ENCODE data around the gene FGFR2.
"Not testable (repeated sequence)": the region's sequence is repeated elsewhere in the genome, so short reads cannot be mapped to it uniquely, and the experiment has no call there.

Gene FGFR2

DNA sequence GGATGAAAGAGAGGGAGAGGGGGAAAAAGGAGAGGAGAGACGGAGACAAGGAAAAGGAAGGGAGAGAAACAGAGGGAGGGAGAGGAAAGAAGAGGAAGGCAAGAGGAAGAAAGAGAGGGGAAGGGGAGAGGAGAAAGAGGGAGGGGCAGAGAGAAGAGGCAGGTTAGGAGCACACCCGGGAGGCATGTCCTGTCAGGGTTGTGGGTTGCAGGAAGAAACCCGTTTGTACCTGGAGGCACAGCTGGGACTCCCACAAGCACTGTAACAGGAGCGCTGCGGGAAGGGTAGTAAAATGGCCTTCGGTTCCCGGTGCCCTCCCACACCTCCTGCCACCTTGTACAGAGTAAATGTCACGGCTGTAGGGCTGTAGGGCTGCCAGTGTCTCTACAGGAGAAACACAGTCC is 24.7 kb downstream of the FGFR2 start:
- Histone ChIP-seq H3K27me3 (ENCODE audit: low read depth) (no peaks in the 10 kb centered on the region), H3K9me3 (no peaks in the 10 kb centered on the region), H3K4me1 (peaks cover 2% of the 10 kb centered on the region; the same call in 1 of the 2 replicates), H3K36me3 (replicated peaks) (peaks cover 6% of the 10 kb centered on the region), H3K4me3 (no peak overlapping the region)
- no peak for DNase-seq (ENCODE audit: low spot score in 2 of 2)
- in situ Hi-C loops (cut with MboI; ENCODE audit: low sequenced_read_pairs) = no loop called here

DNA sequence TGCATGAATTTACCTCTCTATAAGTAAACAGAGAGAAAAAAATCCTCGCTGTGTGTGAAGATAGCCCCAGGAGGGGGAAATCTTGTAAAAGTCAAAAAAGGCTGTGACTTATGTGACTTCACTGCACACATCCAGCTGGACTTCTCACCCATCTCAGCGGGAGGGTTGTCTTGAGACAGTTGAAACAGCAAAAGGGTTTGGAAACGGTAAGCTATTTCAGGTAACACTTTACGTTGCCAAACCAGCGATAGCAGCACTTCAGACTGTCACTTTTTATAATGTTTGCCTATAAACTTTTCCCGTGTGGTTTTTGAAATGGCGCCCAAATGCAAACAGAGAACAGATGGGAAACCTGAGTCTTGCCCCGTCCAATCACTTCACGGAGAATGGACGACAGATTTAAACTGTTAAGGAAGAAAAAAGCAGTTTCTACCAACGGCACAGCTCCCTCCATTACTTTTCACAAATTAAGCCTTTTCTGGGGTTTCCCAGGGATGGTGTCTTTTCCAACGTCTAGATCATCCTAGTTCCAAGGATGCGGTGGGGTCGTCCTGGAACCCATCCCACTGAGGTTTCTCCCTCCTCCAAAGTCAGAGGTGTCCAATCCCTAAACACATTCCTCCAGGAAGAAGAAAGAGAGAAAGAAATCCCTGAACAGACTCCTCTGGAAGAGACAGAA is 25.2 kb downstream of the FGFR2 start:
- Histone ChIP-seq H3K36me3 (replicated peaks) (peaks cover 6% of the 10 kb centered on the region), H3K4me3 (no peak overlapping the region), H3K4me1 (peaks cover 8% of the 10 kb centered on the region; the same call in 1 of the 2 replicates), H3K27me3 (ENCODE audit: low read depth) (no peaks in the 10 kb centered on the region), H3K9me3 (no peaks in the 10 kb centered on the region)
- DNase-seq (ENCODE audit: low spot score in 2 of 2) = no peak
- in situ Hi-C loops (cut with MboI; ENCODE audit: low sequenced_read_pairs) = no loop called here

DNA sequence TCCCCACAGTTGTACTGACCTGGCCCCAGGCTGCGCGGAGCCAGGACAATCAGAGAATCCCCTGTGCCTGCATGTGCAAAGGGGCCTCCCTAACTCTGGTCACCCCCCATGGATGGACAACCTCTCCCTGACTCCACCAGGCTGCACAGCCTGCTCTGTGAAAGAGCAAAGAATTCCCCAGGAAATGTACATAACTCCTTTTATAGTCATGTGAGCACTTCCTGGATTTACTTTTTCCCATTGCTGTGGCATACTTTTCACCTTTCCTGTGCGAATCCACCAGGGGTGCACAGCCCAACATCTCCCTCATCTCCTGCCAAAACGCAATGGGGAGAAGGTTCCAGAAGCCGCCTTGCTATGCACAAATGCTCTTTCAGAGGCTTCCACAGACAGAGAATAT is 27.9 kb downstream of the FGFR2 start:
- in situ Hi-C loops (cut with MboI; ENCODE audit: low sequenced_read_pairs) = no loop called here
- Histone ChIP-seq H3K36me3 (replicated peaks) (peaks cover 5% of the 10 kb centered on the region), H3K4me1 (peaks cover 11% of the 10 kb centered on the region; the same call in 1 of the 2 replicates), H3K27me3 (ENCODE audit: low read depth) (no peaks in the 10 kb centered on the region), H3K9me3 (no peaks in the 10 kb centered on the region), H3K4me3 (no peak overlapping the region)
- no peak for DNase-seq (ENCODE audit: low spot score in 2 of 2)

DNA sequence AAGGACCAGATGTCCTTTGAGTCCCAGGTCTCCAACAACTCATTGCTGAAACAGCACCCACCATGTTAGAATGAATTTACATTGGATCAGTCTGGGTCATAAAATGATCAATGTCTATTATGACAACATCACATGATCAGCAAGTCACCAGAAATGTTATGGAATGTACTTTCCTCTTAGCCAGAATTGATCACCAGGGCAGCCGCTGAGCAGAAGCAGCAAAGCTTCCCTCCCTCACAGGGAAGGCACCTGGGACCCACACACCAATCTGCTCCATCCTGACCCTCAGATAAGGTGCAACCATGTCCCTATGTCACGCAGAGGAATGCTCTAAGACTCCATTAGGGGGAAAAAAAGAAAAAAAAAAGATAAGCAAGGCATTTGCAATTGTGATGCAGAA is 30.0 kb downstream of the FGFR2 start:
- no peak overlapping the region for H3K4me3 ChIP-seq
- peaks cover 24% of the 10 kb centered on the region for H3K36me3 ChIP-seq (replicated peaks)
- H3K4me1 ChIP-seq = peaks cover 11% of the 10 kb centered on the region; the same call in 1 of the 2 replicates
- in situ Hi-C loops (cut with MboI; ENCODE audit: low sequenced_read_pairs) = no loop called here
- DNase-seq (ENCODE audit: low spot score in 2 of 2) = no peak
- H3K27me3 ChIP-seq (ENCODE audit: low read depth) = no peaks in the 10 kb centered on the region
- H3K9me3 ChIP-seq = no peaks in the 10 kb centered on the region

DNA sequence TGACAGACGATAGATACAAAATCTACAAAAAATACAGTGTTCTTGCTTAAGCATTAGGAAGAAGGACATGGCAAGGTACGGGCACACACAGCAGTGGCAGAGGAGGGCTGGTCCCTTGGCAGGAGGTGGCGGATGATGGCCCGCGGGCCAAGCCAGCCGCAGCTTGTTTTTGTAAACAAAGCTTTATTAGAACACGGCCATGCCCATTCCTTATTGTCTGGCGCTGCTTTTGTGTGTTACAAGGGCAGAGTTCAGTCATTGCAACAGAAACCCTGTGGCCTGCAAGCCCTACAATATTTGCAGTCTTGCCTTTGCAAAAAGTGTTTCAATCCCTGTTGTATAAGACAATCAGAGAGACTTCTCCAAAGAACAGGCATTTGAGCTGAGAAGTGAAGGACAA is 30.7 kb downstream of the FGFR2 start:
- Histone ChIP-seq H3K36me3 (replicated peaks) (peaks cover 29% of the 10 kb centered on the region), H3K27me3 (ENCODE audit: low read depth) (no peaks in the 10 kb centered on the region), H3K4me1 (peaks cover 9% of the 10 kb centered on the region; the same call in 1 of the 2 replicates), H3K9me3 (no peaks in the 10 kb centered on the region), H3K4me3 (no peak overlapping the region)
- no peak for DNase-seq (ENCODE audit: low spot score in 2 of 2)
- in situ Hi-C loops (cut with MboI; ENCODE audit: low sequenced_read_pairs) = no loop called here

GRCh38 chr10:121566755-121567154 is 31.5 kb downstream of the FGFR2 start:
- no peak for DNase-seq (ENCODE audit: low spot score in 2 of 2)
- H3K27me3 ChIP-seq (ENCODE audit: low read depth) = no peaks in the 10 kb centered on the region
- no peaks in the 10 kb centered on the region for H3K9me3 ChIP-seq
- H3K4me1 ChIP-seq = peaks cover 9% of the 10 kb centered on the region; the same call in 1 of the 2 replicates
- H3K4me3 ChIP-seq = no peak overlapping the region
- in situ Hi-C loops (cut with MboI; ENCODE audit: low sequenced_read_pairs) = no loop called here
- peaks cover 33% of the 10 kb centered on the region for H3K36me3 ChIP-seq (replicated peaks)

DNA sequence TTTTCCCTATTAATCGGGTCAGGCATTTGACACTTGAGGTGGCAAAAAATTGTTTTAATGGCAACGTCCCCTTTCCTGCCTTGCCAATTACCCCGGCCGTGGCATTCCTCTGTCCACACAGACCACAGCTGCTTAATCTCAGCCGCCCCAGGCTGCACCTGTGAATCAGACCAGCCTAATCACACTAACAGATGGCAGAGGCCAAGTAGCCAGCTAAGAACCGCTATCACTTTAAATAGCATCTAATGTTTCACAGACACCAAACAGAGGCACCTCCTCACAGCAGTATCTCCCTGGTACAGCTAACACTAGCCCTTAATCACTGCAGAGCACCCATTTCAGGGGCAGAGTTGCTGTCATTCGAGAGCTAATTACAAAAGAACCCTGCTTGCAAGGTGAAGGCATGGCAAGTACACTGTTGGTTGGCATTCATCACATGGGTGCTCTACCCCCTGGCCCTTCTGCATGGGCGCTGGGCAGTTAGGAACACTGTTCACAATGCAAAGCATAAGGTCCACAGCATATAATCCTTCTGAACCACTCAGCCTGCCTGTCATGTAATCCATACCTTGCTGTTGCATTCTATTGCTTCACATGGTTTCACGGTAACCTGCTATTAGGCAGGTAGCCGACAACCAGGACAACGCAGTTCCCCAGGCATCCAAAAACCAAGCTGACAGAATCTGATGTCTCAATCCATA is 38.8 kb downstream of the FGFR2 start:
- peaks cover 46% of the 10 kb centered on the region for H3K4me1 ChIP-seq
- in situ Hi-C loops (cut with MboI; ENCODE audit: low sequenced_read_pairs) = no loop called here
- H3K9me3 ChIP-seq = no peaks in the 10 kb centered on the region
- peak in 1 of 2 experiments; percentile 37 for DNase-seq (ENCODE audit: low spot score in 2 of 2)
- H3K4me3 ChIP-seq = no peak overlapping the region
- peaks cover 28% of the 10 kb centered on the region for H3K36me3 ChIP-seq (replicated peaks)
- H3K27me3 ChIP-seq (ENCODE audit: low read depth) = no peaks in the 10 kb centered on the region

DNA sequence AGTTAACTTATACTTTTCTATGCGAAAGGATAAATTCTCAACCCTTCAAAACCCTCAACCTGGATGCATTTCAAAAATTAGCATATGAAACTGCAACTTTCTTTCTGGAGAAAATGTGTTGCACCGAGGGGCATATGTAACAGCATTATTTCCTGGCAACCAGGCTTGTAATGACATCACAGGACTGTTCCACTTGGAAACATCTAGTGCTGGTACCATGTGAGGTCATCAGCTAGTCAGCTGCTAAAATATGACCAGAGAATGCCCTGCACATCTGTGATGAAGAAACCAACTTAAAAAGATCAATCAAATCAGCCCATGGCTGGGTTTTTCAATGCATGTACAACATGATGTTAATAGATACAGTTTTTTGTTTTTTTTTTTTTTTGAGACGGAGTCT is 40.0 kb downstream of the FGFR2 start:
- DNase-seq (ENCODE audit: low spot score in 2 of 2) = no peak
- in situ Hi-C loops (cut with MboI; ENCODE audit: low sequenced_read_pairs) = no loop called here
- H3K4me1 ChIP-seq = peaks cover 54% of the 10 kb centered on the region

GRCh38 chr10:121556918-121557573 is 41.2 kb downstream of the FGFR2 start:
- Histone ChIP-seq H3K9me3 (no peaks in the 10 kb centered on the region), H3K27me3 (ENCODE audit: low read depth) (no peaks in the 10 kb centered on the region), H3K4me1 (peaks cover 65% of the 10 kb centered on the region), H3K36me3 (replicated peaks) (peaks cover 9% of the 10 kb centered on the region), H3K4me3 (no peak overlapping the region)
- in situ Hi-C loops (cut with MboI; ENCODE audit: low sequenced_read_pairs) = no loop called here
- no peak for DNase-seq (ENCODE audit: low spot score in 2 of 2)

More for the DNA sequence above, 40.0 kb downstream of the FGFR2 start:
- peaks cover 16% of the 10 kb centered on the region for H3K36me3 ChIP-seq (replicated peaks)
- no peaks in the 10 kb centered on the region for H3K9me3 ChIP-seq
- H3K4me3 ChIP-seq = no peak overlapping the region
- no peaks in the 10 kb centered on the region for H3K27me3 ChIP-seq (ENCODE audit: low read depth)

- in situ Hi-C loops (cut with MboI; ENCODE audit: low sequenced_read_pairs) = no loop called here
These were observed 41.8 kb downstream of the FGFR2 start for GRCh38 chr10:121556455-121556854.

DNA sequence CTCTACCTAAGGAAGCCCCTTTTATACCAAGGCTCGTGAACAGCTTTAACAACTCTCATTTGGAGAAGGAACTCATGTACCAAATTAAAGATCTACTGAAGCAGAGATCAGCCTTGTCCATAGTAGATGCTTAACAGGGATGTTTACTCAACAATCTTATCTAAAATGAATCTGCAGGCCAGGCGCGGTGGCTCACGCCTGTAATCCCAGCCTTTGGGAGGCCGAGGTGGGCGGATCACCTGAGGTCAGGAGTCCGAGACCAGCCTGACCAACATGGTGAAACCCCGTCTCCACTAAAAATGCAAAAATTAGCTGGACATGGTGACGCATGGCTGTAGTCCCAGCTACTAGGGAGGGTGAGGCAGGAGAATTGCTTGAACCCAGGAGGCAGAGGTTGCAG is 43.3 kb downstream of the FGFR2 start:
- DNase-seq (ENCODE audit: low spot score in 2 of 2); in situ Hi-C loops (cut with MboI; ENCODE audit: low sequenced_read_pairs); H3K27me3 ChIP-seq (ENCODE audit: low read depth); H3K4me3 ChIP-seq; H3K9me3 ChIP-seq: not testable (repeated sequence)
- H3K36me3 ChIP-seq (replicated peaks) = peaks cover 24% of the 10 kb centered on the region
- peaks cover 71% of the 10 kb centered on the region for H3K4me1 ChIP-seq

More at GRCh38 chr10:121556455-121556854, 41.8 kb downstream of the FGFR2 start:
- Histone ChIP-seq H3K36me3 (replicated peaks) (peaks cover 10% of the 10 kb centered on the region), H3K4me3 (no peak overlapping the region), H3K27me3 (ENCODE audit: low read depth) (no peaks in the 10 kb centered on the region), H3K4me1 (peaks cover 71% of the 10 kb centered on the region), H3K9me3 (no peaks in the 10 kb centered on the region)
- DNase-seq (ENCODE audit: low spot score in 2 of 2) = no peak

DNA sequence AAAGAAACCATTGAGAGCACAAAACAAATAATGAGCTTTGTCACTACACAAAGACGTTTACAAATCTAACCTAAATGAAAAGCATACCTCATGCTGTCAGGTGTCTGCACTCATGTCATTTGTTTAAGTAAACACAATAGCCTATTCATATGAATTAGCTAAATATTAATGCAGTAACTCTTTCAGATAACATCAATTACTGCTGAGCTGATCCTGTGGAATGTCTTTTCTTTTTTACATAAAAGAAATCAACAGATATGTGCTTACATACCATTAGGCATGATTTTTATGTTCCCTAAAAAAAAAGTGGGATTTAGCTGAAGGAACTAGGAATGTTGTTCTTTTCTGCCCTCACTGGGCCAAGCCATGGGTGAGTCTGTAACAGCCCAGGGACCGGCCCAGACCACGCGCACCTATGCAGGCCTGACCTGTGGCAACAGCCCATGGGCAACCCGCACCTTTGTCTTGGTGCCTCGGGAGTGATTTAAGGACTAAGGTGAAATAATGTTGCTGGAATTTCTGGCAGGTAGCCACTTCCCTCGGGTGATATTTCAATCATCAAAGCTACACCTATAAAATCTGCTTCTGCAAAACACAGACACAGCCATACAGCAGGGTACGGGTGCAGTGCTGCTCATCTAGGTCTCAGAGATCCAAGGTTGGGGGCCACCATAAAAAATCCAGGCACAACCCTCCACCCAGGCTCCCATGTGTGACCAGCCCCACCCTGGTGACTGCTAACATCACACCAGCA is 44.6 kb downstream of the FGFR2 start:
- DNase-seq (ENCODE audit: low spot score in 2 of 2) = peak; percentile 87 to 100
- Histone ChIP-seq H3K9me3 (no peaks in the 10 kb centered on the region), H3K4me1 (peaks cover 64% of the 10 kb centered on the region), H3K4me3 (no peak overlapping the region), H3K36me3 (replicated peaks) (peaks cover 37% of the 10 kb centered on the region), H3K27me3 (ENCODE audit: low read depth) (no peaks in the 10 kb centered on the region)
- in situ Hi-C loops (cut with MboI; ENCODE audit: low sequenced_read_pairs) = no loop called here

GRCh38 chr10:121552746-121553145 is 45.5 kb downstream of the FGFR2 start:
- in situ Hi-C loops (cut with MboI; ENCODE audit: low sequenced_read_pairs) = no loop called here
- peak; percentile 72 to 80 for DNase-seq (ENCODE audit: low spot score in 2 of 2)
- peaks cover 43% of the 10 kb centered on the region for H3K36me3 ChIP-seq (replicated peaks)

More at GRCh38 chr10:121552746-121553145, 45.5 kb downstream of the FGFR2 start:
- Histone ChIP-seq H3K9me3 (no peaks in the 10 kb centered on the region), H3K4me1 (peaks cover 56% of the 10 kb centered on the region), H3K27me3 (ENCODE audit: low read depth) (no peaks in the 10 kb centered on the region), H3K4me3 (no peak overlapping the region)
